Measurements from ENCODE around the gene GOT1. TPM values are rescaled to one million over a fixed set of nuclear protein-coding genes. Genes with fewer than 3 reads are reported as not detected.
A peak's percentile ranks its signal among the peaks of the same experiment; 100 is the strongest.

GOT1 gene
- total and polyA plus RNA-seq, 8 donors, result 26.5 to 32.5 (median 29.5) TPM

DNA sequence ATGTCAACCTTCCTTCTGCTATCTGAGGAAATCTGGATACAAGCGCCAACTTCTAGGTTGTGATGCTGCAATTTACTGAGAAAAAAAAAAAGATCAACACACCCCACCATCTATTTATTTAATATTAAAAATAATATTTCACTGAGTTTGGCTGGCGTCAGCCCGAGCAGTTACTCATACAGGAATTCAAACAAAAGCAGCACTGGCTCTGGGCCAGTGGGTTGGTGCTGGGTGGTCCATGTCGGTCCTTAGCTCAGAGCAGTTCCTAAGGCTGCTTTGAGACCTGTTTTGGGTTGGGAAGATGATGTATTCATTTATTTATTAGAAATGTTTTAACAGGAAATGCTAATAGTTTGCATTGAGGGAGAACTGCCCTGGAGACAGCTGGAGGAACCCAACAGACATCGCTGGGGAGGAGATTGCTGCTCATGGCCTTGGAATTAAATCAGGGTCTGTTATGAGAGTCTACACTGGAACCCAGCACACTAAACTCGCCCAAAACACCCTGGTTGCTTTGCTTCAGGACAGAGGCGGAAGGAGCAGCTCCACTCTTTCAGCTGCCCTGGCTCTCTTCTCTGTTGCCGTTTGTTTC lies 36.3 kb upstream of the GOT1 start:
- no peaks in the 10 kb centered on the region for H3K36me3 ChIP-seq

DNA sequence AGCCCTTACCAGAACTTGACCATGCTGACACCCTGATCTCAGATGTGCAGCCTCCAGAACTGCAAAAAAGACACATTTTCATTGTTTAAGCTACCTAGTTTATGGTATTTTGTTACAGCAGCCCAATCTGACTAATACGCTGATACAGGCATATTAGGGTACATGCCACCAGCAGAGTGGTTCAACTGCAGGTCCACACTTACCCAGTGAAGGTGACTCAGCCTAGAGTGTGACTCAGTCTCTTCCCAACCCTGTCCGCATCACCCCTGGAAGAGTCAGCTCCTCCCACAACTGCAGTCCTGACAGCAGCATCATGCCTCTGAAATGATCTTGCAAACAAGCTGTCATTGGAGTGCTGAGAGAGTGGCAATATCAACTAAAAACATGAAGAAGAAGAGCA lies 30.8 kb upstream of the GOT1 start:
- no peaks in the 10 kb centered on the region for H3K36me3 ChIP-seq
- H3K9me3 ChIP-seq, result no peaks in the 10 kb centered on the region
- no peak for DNase-seq
- intact Hi-C loops (cut with DNase I), result no loop called here
- peaks cover 0 to 41% of the 10 kb centered on the region in 2 donors for H3K27me3 ChIP-seq
- no peak overlapping the region for H3K27ac ChIP-seq
- no peak overlapping the region for H3K4me3 ChIP-seq
- no peak for ATAC-seq
- TF ChIP-seq, protein P1, sequence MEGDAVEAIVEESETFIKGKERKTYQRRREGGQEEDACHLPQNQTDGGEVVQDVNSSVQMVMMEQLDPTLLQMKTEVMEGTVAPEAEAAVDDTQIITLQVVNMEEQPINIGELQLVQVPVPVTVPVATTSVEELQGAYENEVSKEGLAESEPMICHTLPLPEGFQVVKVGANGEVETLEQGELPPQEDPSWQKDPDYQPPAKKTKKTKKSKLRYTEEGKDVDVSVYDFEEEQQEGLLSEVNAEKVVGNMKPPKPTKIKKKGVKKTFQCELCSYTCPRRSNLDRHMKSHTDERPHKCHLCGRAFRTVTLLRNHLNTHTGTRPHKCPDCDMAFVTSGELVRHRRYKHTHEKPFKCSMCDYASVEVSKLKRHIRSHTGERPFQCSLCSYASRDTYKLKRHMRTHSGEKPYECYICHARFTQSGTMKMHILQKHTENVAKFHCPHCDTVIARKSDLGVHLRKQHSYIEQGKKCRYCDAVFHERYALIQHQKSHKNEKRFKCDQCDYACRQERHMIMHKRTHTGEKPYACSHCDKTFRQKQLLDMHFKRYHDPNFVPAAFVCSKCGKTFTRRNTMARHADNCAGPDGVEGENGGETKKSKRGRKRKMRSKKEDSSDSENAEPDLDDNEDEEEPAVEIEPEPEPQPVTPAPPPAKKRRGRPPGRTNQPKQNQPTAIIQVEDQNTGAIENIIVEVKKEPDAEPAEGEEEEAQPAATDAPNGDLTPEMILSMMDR (IDR thresholded peaks at IDR 0.05), result no peak
- H3K4me1 ChIP-seq, result no peaks in the 10 kb centered on the region

More for the DNA sequence above, 36.3 kb upstream of the GOT1 start:
- intact Hi-C loops (cut with DNase I), result no loop called here
- Histone ChIP-seq H3K27me3 (peaks cover 0 to 24% of the 10 kb centered on the region in 2 donors), H3K9me3 (no peaks in the 10 kb centered on the region), H3K4me3 (no peak overlapping the region), H3K4me1 (no peaks in the 10 kb centered on the region), H3K27ac (peak overlapping the region in 1 of 2 donors; percentile 46)
- ATAC-seq, result no peak
- TF ChIP-seq, protein P1 (IDR thresholded peaks at IDR 0.05), result no peak
- DNase-seq, result no peak

DNA sequence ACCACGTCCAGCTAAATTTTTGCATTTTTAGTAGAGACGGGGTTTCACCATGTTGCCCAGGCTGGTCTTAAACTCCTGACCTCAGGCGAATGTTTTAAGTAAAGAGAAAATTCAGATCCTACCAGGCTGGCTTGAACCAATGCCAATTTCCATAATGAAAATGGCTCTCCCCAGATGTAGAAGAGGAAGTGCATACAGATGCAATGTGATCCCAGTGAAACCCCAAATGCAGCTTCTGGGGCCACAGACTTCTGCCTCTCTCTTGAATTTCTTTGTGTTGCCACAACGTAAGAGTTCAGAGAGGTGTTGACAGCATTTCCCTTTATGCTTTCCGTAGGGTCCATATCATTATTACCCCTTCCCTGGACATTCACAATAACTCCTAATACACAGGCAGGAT lies 29.6 kb upstream of the GOT1 start:
- TF ChIP-seq, protein P1 (IDR thresholded peaks at IDR 0.05), result no peak
- H3K36me3 ChIP-seq, result no peaks in the 10 kb centered on the region

DNA sequence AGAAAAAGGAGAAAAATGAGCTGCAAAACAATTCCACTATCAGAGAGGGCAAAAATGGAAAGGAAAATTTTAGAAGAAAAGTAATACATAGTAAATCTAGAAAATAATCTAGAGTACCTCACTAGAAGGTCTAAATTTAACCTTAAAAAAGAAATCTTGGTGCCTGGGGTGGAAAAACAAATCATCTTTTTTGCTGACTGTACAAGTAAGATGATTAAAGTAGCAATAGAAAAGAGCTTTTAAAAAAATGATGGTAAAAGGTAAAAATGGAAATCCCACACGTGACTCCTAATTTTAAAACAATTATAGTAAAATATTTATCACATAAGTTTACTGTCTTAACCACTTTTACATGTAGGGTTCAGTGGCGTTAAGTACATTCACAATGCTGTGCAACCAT lies 28.8 kb upstream of the GOT1 start:
- no peaks in the 10 kb centered on the region for H3K4me1 ChIP-seq
- intact Hi-C loops (cut with DNase I), result no loop called here
- DNase-seq, result no peak
- H3K27ac ChIP-seq, result no peak overlapping the region
- no peaks in the 10 kb centered on the region for H3K36me3 ChIP-seq
- no peak for ATAC-seq
- TF ChIP-seq, protein P1 (IDR thresholded peaks at IDR 0.05), result no peak
- H3K4me3 ChIP-seq, result no peak overlapping the region
- H3K9me3 ChIP-seq, result no peaks in the 10 kb centered on the region
- H3K27me3 ChIP-seq, result peaks cover 0 to 29% of the 10 kb centered on the region in 2 donors

More for the DNA sequence above, 29.6 kb upstream of the GOT1 start:
- peaks cover 0 to 31% of the 10 kb centered on the region in 2 donors for H3K27me3 ChIP-seq
- intact Hi-C loops (cut with DNase I), result no loop called here
- no peak overlapping the region for H3K4me3 ChIP-seq
- H3K9me3 ChIP-seq, result no peaks in the 10 kb centered on the region
- ATAC-seq (no peak), DNase-seq (no peak)
- H3K27ac ChIP-seq, result no peak overlapping the region
- no peaks in the 10 kb centered on the region for H3K4me1 ChIP-seq

DNA sequence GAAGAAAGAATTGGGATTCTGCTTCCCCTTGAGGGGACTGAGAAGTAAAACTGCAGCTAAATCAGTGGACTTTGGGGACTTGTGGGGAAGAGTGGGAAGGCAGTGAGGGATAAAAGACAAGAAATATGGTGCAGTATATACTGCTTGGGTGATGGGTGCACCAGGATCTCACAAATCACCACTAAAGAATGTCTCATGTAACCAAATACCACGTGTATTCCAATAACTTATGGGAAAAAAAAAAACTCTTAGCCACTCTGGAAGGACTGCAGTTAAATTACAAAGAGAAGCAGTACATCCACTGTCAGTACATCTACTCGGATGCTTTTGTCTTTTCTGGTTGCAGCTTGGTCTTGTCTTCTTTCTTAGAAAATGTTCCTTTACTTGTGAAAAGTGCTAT lies 27.4 kb upstream of the GOT1 start:
- Histone ChIP-seq H3K36me3 (no peaks in the 10 kb centered on the region), H3K27ac (no peak overlapping the region), H3K4me3 (no peak overlapping the region), H3K9me3 (no peaks in the 10 kb centered on the region), H3K4me1 (no peaks in the 10 kb centered on the region), H3K27me3 (peaks cover 5 to 29% of the 10 kb centered on the region in 2 donors)
- ATAC-seq (no peak), DNase-seq (no peak)
- TF ChIP-seq, protein P1 (IDR thresholded peaks at IDR 0.05), result no peak
- intact Hi-C loops (cut with DNase I), result no loop called here

Data from left lung (tissue), 10 donors.